HG02852 (cell line): ENCODE measurements around the gene MAPK14.
"Not testable (repeated sequence)": the region's sequence is repeated elsewhere in the genome, so short reads cannot be mapped to it uniquely, and the experiment has no call there.

Experiments
- ATAC-seq: cut with Tn5 transposase; IDR thresholded peaks from one replicate; pipeline ENCODE4 v1.9.1; 2021; ENCODE audit warnings: mild to moderate bottlenecking, moderate library complexity; ENCODE audit not compliant: unreplicated experiment

The MAPK14 gene

GRCh38 chr6:36068012-36068392, 40.4 kb downstream of the MAPK14 start:
- ATAC-seq, result no peak

GRCh38 chr6:36068586-36068985, 41.0 kb downstream of the MAPK14 start:
- ATAC-seq, result no peak

GRCh38 chr6:36069573-36069972, 42.0 kb downstream of the MAPK14 start:
- no peak for ATAC-seq

GRCh38 chr6:36070252-36070651, 42.6 kb downstream of the MAPK14 start:
- no peak for ATAC-seq

- ATAC-seq, result no peak
These were observed 43.7 kb downstream of the MAPK14 start for GRCh38 chr6:36071281-36071680.

- no peak for ATAC-seq
These were observed 44.1 kb downstream of the MAPK14 start for GRCh38 chr6:36071714-36072113.

GRCh38 chr6:36072681-36073080, 45.1 kb downstream of the MAPK14 start:
- ATAC-seq, result no peak

- no peak for ATAC-seq
These were observed 46.0 kb downstream of the MAPK14 start for GRCh38 chr6:36073587-36073986.

GRCh38 chr6:36075656-36076055, 48.0 kb downstream of the MAPK14 start:
- no peak for ATAC-seq

GRCh38 chr6:36076178-36077063, 48.8 kb downstream of the MAPK14 start:
- no peak for ATAC-seq

GRCh38 chr6:36078159-36078558, 50.6 kb downstream of the MAPK14 start:
- ATAC-seq, result no peak

- ATAC-seq, result no peak
These were observed 52.0 kb downstream of the MAPK14 start for GRCh38 chr6:36079601-36080000.

- no peak for ATAC-seq
These were observed 54.7 kb downstream of the MAPK14 start for GRCh38 chr6:36082318-36082717.

GRCh38 chr6:36083446-36083845, 55.8 kb downstream of the MAPK14 start:
- no peak for ATAC-seq

GRCh38 chr6:36088204-36088603, 60.6 kb downstream of the MAPK14 start:
- ATAC-seq, result not testable (repeated sequence)

GRCh38 chr6:36089048-36089447, 61.4 kb downstream of the MAPK14 start:
- ATAC-seq, result no peak

GRCh38 chr6:36094238-36094637, 66.6 kb downstream of the MAPK14 start:
- no peak for ATAC-seq

- no peak for ATAC-seq
These were observed 67.3 kb downstream of the MAPK14 start for GRCh38 chr6:36094753-36095496.

- ATAC-seq, result no peak
These were observed 68.1 kb downstream of the MAPK14 start for GRCh38 chr6:36095497-36096391.

- ATAC-seq, result no peak
These were observed 70.8 kb downstream of the MAPK14 start for GRCh38 chr6:36098253-36098919.
